ENCODE data around the gene WSB1. TPM values are rescaled to one million over a fixed set of nuclear protein-coding genes. Genes with fewer than 3 reads are reported as not detected.

Gene WSB1
- total and polyA plus RNA-seq, 12 donors: 42.5 to 125 (median 60.5) TPM

DNA sequence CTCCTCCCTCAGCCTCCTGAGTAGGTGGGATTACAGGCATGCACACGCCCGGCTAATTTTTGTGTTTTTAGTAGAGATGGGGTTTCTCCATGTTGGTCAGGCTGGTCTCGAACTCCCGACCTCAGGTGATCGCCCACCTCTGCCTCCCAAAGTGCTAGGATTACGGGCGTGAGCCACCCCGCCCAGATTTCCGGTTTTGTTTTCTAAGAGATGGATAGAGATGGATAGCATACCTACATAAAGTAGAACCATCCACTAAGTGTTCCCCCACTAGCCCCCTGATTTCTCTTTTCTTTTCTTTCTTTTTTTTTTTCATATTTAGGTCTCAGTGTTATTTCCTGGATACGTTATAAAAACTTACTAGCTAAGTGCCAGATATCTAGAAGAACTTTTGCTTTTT, 2.0 kb downstream of the WSB1 start:
- peaks cover 3 to 64% (median 52%) of the 10 kb centered on the region in 9 donors for H3K4me1 ChIP-seq
- intact Hi-C loops (cut with DNase I): loop anchor here in 6 of 10 donors (2.0 to 10.0 kb wide), 5 partner anchors 27 to 51 kb away; no protein-coding TSS in a partner anchor
- 31 to 35% methylated on average over 10 of the region's 10 CpGs for WGBS, 2 donors

GRCh38 chr17:27296428-27296979, 2.6 kb downstream of the WSB1 start:
- ATAC-seq: no peak
- 6 to 9% methylated on average over 2 of the region's 2 CpGs for WGBS, 2 donors

More for the DNA sequence above, 2.0 kb downstream of the WSB1 start:
- ATAC-seq: no peak
- no peaks in the 10 kb centered on the region for H3K9me3 ChIP-seq
- peak overlapping the region in 9 of 10 donors; percentile 21 to 100 (median 100) for H3K27ac ChIP-seq
- no peak for TF ChIP-seq CTCF (IDR thresholded peaks at IDR 0.05)
- peak overlapping the region; percentile 77 to 98 (median 92) for H3K4me3 ChIP-seq
- H3K36me3 ChIP-seq: peaks cover 0 to 22% (median 0%) of the 10 kb centered on the region in 9 donors
- DNase-seq: no peak
- H3K27me3 ChIP-seq: no peaks in the 10 kb centered on the region

GRCh38 chr17:27299384-27300049, 5.6 kb downstream of the WSB1 start:
- Histone ChIP-seq H3K27me3 (no peaks in the 10 kb centered on the region), H3K36me3 (peaks cover 0 to 52% (median 5%) of the 10 kb centered on the region in 9 donors), H3K27ac (peak overlapping the region in 1 of 10 donors; percentile 10), H3K4me3 (no peak overlapping the region), H3K4me1 (peaks cover 0 to 89% (median 78%) of the 10 kb centered on the region in 9 donors), H3K9me3 (no peaks in the 10 kb centered on the region)
- intact Hi-C loops (cut with DNase I): loop anchor here in 2 of 10 donors (5.0 to 10.0 kb wide), 2 partner anchors 33 to 55 kb away; no protein-coding TSS in a partner anchor
- ATAC-seq: no peak
- TF ChIP-seq CTCF (IDR thresholded peaks at IDR 0.05): no peak
- 76 to 81% methylated on average over 5 of the region's 5 CpGs for WGBS, 2 donors
- no peak for DNase-seq

More at GRCh38 chr17:27296428-27296979, 2.6 kb downstream of the WSB1 start:
- peak overlapping the region in 9 of 10 donors; percentile 21 to 100 (median 100) for H3K27ac ChIP-seq
- H3K9me3 ChIP-seq: no peaks in the 10 kb centered on the region
- H3K4me3 ChIP-seq: peak overlapping the region in 9 of 10 donors; percentile 77 to 98 (median 90)
- H3K36me3 ChIP-seq: peaks cover 0 to 24% (median 0%) of the 10 kb centered on the region in 9 donors
- H3K27me3 ChIP-seq: no peaks in the 10 kb centered on the region
- no peak for DNase-seq
- no peak for TF ChIP-seq CTCF (IDR thresholded peaks at IDR 0.05)
- intact Hi-C loops (cut with DNase I): loop anchor here in 2 of 10 donors (5.0 to 10.0 kb wide), 2 partner anchors 36 to 52 kb away; no protein-coding TSS in a partner anchor
- H3K4me1 ChIP-seq: peaks cover 3 to 70% (median 58%) of the 10 kb centered on the region in 9 donors

DNA sequence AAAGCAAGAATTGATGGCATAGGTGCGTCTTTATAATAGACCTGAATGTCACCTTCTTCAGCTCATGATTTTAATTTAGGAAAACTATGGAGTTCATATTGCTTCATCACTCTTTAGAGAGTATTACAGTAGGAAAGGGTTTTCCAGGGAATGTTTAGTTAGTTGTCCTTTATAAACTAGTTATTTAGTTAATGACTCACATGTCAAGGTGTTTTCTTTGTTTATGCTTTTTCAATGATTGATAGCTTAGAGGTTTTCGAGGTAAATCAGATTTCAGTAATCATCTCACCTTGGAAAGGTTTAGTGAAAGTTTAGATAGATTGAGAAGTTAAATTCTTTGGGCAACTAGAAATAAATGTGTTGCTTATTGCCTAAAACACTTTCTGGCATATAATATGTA, 9.8 kb downstream of the WSB1 start:
- WGBS, 2 donors: 83 to 86% methylated on average over 2 of the region's 2 CpGs

More for the DNA sequence above, 9.8 kb downstream of the WSB1 start:
- no peak overlapping the region for H3K27ac ChIP-seq
- TF ChIP-seq CTCF (IDR thresholded peaks at IDR 0.05): no peak
- no peaks in the 10 kb centered on the region for H3K27me3 ChIP-seq
- H3K4me3 ChIP-seq: no peak overlapping the region
- intact Hi-C loops (cut with DNase I): no loop called here
- H3K4me1 ChIP-seq: peaks cover 0 to 80% (median 59%) of the 10 kb centered on the region in 9 donors
- H3K9me3 ChIP-seq: no peaks in the 10 kb centered on the region
- DNase-seq (no peak), ATAC-seq (no peak)
- H3K36me3 ChIP-seq: peaks cover 0 to 77% (median 19%) of the 10 kb centered on the region in 9 donors
